ENCODE measurements around the gene ABCG5. TPM values are rescaled to one million over a fixed set of nuclear protein-coding genes. Genes with fewer than 3 reads are reported as not detected.
A peak's percentile ranks its signal among the peaks of the same experiment; 100 is the strongest.

ABCG5 gene
- not detected in 2 replicates for total RNA-seq (2014; rRNA removed; shearing (Covaris generic))
- not detected in 2 replicates for polyA plus RNA-seq (2014; cell fraction: nucleus; rRNA removed)

DNA sequence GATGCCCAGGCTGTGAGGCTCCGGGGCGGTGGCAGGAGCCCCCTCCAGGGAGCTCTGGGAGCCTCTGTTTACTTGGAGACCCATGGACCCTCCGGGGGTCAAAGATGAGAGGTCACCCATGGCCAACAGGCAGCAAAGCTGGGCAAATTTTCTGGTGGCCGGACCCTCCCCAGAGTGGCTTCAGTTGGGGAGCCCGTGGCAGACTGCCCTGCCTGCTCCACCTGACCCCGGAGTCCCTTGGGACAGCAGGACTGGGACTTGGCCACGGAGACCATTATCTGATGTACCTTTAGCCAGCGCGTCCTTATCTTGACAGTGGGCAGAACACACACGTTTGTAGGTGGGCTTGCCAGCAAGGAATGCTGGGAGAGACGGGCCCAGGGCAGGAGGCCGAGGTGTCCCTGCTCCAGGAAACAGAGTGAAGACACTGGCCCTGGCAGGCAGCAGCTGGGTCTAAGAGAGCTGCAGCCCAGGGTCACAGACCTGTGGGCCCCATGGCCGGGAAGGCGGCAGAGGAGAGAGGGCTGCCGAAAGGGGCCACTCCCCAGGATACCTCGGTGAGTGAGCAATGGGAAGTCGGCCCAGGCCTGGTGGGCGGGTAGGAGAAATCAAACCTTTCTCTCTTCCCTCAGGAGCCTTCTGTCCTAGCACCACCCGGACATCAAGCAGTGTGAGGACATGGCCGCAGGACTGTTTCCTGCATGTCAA lies at the start of gene ABCG5, which contains the start of gene ABCG8:
Gene ABCG5, minus strand, starts transcription at position 280 of the 708 bp plus-strand sequence. Its CDS starts 160 bp downstream, at position 120.
Gene ABCG8, plus strand, starts transcription at position 412 of the 708 bp plus-strand sequence. Its CDS starts 83 bp downstream, at position 495.
- no peak for DNase-seq (ENCODE audit: extremely low read depth, low read depth)

GRCh38 chr2:43887176-43887575 lies 48.5 kb upstream of the ABCG5 start:
- DNase-seq (ENCODE audit: extremely low read depth, low read depth), result no peak

DNA sequence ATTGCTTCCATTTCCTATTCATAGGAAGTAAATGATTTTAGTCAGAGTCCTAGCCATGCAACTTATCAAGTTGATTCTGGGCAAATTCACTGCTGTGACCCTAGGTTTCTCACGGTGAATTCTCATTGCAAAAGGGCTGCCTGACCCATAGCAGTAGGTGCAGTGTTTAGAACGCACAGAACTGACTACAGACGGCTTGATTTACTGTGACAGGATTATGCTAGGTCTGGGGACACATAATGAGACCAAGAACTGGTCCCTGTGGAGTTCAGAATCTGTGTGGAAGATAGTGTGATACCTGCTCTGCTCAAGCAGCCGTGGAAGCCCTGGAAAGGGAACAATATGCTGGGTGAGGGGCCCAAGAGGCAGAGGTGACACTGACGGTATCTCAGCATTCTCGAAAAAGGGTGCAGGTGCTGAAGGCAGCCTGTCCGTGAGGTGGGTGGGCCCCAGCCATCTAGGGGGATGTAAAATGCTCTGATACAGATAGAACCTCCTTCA lies 46.5 kb upstream of the ABCG5 start:
- no peak for DNase-seq (ENCODE audit: extremely low read depth, low read depth)

- DNase-seq (ENCODE audit: extremely low read depth, low read depth), result no peak
Observed at GRCh38 chr2:43884689-43885088, 46.0 kb upstream of the ABCG5 start.

DNA sequence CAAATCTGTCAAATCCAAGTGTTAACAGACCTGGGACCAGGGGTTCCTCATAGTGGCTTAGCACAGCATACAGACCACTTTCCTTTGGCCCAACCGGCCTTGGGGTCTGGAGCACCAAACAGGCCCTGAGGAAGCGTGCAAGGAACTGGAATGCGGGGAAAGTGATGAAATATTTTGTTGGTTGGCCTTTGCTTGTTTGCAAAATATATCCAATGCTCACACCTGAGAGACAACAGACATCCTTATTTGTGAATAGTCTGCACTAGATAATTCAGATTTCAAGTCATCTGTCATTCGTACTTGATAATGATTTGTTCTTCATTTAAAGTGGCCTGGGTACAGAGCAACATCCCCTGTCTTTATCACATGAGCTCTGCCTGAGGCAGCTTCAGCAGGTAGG lies 43.7 kb upstream of the ABCG5 start:
- DNase-seq (ENCODE audit: extremely low read depth, low read depth), result no peak

DNA sequence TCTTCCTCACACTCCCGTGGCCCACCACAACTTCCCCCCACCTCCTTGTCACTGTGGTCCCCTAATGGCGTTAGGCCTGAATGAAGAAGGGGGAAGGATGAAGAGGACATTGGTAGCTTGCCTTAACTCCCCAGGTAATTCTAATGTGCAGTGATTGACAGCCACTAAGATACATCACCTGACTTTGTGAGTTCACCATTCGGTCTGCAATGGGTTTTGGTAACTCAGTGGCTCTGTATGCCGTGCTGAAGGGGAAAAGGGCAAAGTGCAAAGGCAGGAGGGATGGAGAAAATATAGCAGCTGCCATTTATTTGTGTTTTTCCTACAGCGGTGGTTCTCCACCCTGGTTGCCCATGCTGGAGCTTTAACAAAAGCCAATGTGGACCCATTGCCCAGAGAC lies 42.3 kb upstream of the ABCG5 start:
- DNase-seq (ENCODE audit: extremely low read depth, low read depth), result no peak

- no peak for DNase-seq (ENCODE audit: extremely low read depth, low read depth)
Observed at GRCh38 chr2:43880471-43880870, 41.8 kb upstream of the ABCG5 start.

GRCh38 chr2:43879261-43879660 lies 40.6 kb upstream of the ABCG5 start:
- DNase-seq (ENCODE audit: extremely low read depth, low read depth), result no peak

GRCh38 chr2:43877782-43878464 lies 39.3 kb upstream of the ABCG5 start:
- peak; percentile 67 for DNase-seq (ENCODE audit: extremely low read depth, low read depth)

DNA sequence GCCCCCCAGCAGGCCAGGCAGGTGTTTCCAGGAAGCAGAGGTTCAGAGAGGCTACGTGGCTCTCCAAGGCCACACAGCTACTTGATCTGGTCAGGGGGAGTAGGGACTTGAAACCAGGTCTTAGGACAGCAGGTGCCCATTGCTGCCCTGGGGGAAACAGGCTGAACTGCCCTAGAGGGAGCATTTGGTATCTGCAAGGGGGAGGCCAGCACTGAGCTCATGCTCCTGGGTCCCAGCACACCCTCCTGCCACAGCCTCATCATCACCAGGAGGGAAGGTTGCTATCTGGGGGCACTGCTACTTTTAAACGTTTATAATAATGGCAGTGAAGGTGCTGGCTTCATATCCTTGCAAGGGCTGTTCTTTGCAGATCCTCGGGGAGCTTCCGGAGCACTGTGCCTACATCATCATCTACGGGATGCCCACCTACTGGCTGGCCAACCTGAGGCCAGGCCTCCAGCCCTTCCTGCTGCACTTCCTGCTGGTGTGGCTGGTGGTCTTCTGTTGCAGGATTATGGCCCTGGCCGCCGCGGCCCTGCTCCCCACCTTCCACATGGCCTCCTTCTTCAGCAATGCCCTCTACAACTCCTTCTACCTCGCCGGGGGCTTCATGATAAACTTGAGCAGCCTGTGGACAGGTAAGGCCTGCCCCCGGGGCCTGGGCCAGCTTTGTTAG lies 36.3 kb upstream of the ABCG5 start:
- no peak for DNase-seq (ENCODE audit: extremely low read depth, low read depth)

DNA sequence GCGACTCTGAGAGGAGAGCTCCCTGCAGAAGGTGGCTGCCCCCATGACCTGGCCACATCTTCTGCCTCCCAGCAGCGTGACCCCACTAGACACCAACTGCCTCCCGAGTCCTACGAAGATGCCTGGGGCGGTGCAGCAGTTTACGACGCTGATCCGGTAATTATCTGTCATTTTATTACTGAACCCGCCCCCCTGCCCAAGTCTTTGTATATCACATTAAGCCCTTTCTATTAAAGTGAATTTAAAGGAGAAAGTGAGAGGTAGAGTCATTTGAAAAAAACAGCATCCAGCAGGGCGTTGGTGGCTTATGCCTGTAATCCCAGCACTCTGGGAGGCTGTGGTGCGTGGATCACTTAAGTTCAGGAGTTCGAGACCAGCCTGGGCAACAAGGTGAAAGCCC lies 33.5 kb upstream of the ABCG5 start:
- no peak for DNase-seq (ENCODE audit: extremely low read depth, low read depth)

- peak; percentile 47 for DNase-seq (ENCODE audit: extremely low read depth, low read depth)
Observed at GRCh38 chr2:43855292-43855691, 16.7 kb upstream of the ABCG5 start.

- DNase-seq (ENCODE audit: extremely low read depth, low read depth), result no peak
Observed at GRCh38 chr2:43854671-43855070, 16.0 kb upstream of the ABCG5 start.

GRCh38 chr2:43853141-43854081 lies 14.8 kb upstream of the ABCG5 start:
- no peak for DNase-seq (ENCODE audit: extremely low read depth, low read depth)

DNA sequence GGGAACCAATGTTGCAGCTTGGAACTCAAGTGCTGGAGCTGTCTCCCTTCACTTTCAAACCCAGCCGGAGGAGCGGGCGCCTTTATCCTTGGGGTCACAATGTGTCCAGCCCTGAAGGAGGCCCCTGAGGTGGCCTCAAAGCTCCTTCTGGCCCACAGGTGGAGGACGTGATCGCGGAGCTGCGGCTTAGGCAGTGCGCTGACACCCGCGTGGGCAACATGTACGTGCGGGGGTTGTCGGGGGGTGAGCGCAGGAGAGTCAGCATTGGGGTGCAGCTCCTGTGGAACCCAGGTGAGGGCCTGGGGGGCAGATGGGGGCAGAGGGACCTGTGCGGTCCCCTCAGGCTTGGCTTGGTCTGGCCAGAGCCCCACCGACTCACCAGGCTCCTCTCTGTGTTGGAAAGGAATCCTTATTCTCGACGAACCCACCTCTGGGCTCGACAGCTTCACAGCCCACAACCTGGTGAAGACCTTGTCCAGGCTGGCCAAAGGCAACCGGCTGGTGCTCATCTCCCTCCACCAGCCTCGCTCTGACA lies 13.6 kb upstream of the ABCG5 start:
- DNase-seq (ENCODE audit: extremely low read depth, low read depth), result no peak

- no peak for DNase-seq (ENCODE audit: extremely low read depth, low read depth)
Observed at GRCh38 chr2:43851011-43851980, 12.7 kb upstream of the ABCG5 start.

- DNase-seq (ENCODE audit: extremely low read depth, low read depth), result no peak
Observed at GRCh38 chr2:43848214-43848613, 9.6 kb upstream of the ABCG5 start.

DNA sequence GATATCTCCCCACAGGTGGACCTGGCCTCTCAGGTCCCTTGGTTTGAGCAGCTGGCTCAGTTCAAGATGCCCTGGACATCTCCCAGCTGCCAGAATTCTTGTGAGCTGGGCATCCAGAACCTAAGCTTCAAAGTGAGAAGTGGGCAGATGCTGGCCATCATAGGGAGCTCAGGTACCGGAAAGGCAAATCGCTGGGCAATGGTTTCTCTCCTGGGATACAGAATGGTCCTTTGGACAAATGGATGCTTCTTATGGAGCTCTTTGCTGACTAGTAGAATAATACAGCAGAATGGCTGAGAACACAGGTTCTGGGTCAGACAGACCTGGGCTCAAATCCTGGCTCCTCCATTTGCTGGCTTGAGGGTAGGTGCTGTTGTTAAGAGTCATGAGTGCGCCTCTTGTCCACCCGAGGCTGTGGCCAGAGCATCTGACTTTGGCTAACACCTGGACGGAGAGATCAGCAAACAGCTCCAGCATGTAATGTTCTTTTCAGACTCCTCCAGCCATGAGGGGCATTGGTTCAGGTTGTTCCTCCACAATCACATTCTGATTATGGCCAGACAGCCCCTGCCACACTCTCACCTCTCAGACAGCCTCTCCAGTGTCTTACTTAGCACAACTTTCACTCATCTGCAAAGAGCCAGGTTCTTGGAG lies 7.6 kb upstream of the ABCG5 start:
- no peak for DNase-seq (ENCODE audit: extremely low read depth, low read depth)

Data from NCI-H460 (cell line).